Smooth muscle cell of the brain vasculature (primary cell): ENCODE data around the gene PAN2.

ENCODE experiments used
- DNase-seq: peaks from one replicate; pipeline ENCODE4 v3.0.0-alpha.2; 2012; ENCODE audit warnings: low read depth, low spot score

The PAN2 gene

GRCh38 chr12:56267443-56268071, 66.2 kb downstream of the PAN2 start:
- no peak for DNase-seq

DNA sequence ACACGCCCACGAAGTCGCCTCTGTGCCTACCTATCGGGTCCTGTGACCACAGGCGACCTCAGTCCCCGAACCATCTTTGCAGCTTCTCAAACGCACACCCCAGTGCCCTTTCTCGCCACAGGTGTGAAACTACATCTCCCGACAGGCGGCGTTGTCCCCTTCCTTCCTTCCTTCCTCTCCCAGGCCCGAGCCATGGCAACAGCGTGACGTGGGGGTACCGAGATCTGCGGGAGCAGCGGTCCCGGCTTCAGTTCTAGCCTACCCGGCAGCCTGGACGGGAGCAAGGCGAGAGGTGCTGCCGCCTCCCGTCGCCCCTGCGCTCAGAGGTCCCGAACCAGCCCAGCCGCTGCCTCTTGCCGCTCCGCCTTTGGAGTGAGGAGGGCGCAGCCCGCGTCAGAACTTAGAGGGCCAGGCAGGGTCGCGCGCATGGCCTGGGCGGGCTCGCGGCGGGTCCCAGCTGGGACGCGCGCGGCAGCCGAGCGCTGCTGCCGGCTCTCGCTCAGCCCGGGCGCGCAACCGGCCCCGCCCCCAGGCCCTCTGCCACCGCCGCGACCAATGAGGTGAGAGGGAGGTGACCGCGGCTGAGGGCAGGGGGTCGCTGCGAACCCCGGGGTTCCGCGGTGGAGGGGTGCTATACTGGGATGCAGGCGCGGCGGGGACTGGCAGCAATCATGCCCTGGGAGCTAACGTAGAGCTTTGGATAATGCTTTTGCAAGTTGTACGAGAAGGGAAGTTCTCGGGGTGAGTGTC, 66.9 kb downstream of the PAN2 start, which contains the start of gene COQ10A:
TSS of gene COQ10A (plus strand) at position 250 of the 750 bp plus-strand sequence. CDS start at position 427, 177 bp downstream.
- DNase-seq: no peak
